Uterus (tissue), 2 donors: ENCODE measurements around the gene AFDN.

Source experiments
- CTCF ChIP-seq, 4 experiments: fragments of 200-600 bp in 2 of 4; fragments of 450-650 bp in 2 of 4; sonication (generic) in 2 of 4; IDR thresholded peaks; one replicate each; pipeline ENCODE4 v1.5.1; 2016 to 2019; ENCODE audit warnings: antibody characterized with exemption in 4 of 4, mild to moderate bottlenecking in 2 of 4, moderate library complexity in 1 of 4
- POLR2A ChIP-seq, 2 donors: fragments of 450-650 bp; IDR thresholded peaks; one replicate each; pipeline ENCODE4 v1.6.1; 2016; ENCODE audit warnings: antibody characterized with exemption in 2 of 2, mild to moderate bottlenecking in 1 of 2, moderate library complexity in 1 of 2

- TF ChIP-seq CTCF (IDR thresholded peaks at IDR 0.05) (no peak), POLR2A (IDR thresholded peaks at IDR 0.05) (no peak)
Observed at GRCh38 chr6:167925026-167925425, 98.3 kb downstream of the AFDN start.
